PC-9 (cell line): ENCODE data around the gene COL6A1. TPM values are rescaled to one million over a fixed set of nuclear protein-coding genes. Genes with fewer than 3 reads are reported as not detected.
"Not testable (repeated sequence)": the region's sequence is repeated elsewhere in the genome, so short reads cannot be mapped to it uniquely, and the experiment has no call there.

ENCODE experiments used
- BruUV-seq: library from RNA; stranded (reverse); fragments of 400-500 nt; replicated peaks from 2 replicates; lab custom pipeline; 2021; lab: Mats Ljungman, UMichigan
- CTCF ChIA-PET: fragments of 300-600 bp; sonication (Branson Sonifier 250); formaldehyde crosslinking; loops from one replicate; lab custom pipeline; 2022; ENCODE audit warnings: antibody characterized with exemption; lab: Charles Lee
- POLR2A ChIA-PET: fragments of 300-600 bp; sonication (Branson Sonifier 250); formaldehyde crosslinking; loops from one replicate; lab custom pipeline; 2022; ENCODE audit warnings: antibody characterized with exemption; ENCODE audit not compliant: unreplicated experiment; lab: Charles Lee
- DNase-seq, 2 experiments: peaks; one replicate each; pipeline versions ENCODE4 v3.0.0 to v3.0.0-alpha.2; 2015 to 2022; ENCODE audit warnings: mixed read lengths in 1 of 2
- H2AFZ ChIP-seq: fragments of 200-600 bp; sonication (generic); 2 replicates; pipeline ENCODE4 v1.8.1; 2017; ENCODE audit warnings: antibody characterized with exemption
- H3F3A ChIP-seq: fragments of 200-600 bp; sonication (generic); 2 replicates; pipeline ENCODE4 v1.8.1; 2017; ENCODE audit warnings: antibody characterized with exemption, mild to moderate bottlenecking, low read depth; ENCODE audit not compliant: insufficient read depth
- H3K27ac ChIP-seq: fragments of 200-600 bp; sonication (generic); 2 replicates; pipeline ENCODE4 v1.6.1; 2016; ENCODE audit warnings: mixed run types
- H3K27me3 ChIP-seq: fragments of 200-600 bp; sonication (generic); 2 replicates; pipeline ENCODE4 v1.6.1; 2016; ENCODE audit warnings: low read depth, mixed run types; ENCODE audit not compliant: insufficient read depth
- H3K36me3 ChIP-seq: fragments of 200-600 bp; sonication (generic); 2 replicates; pipeline ENCODE4 v1.6.1; 2016; ENCODE audit warnings: low read depth, mixed run types
- H3K4me1 ChIP-seq: fragments of 200-600 bp; sonication (generic); replicated peaks from 2 replicates; pipeline ENCODE4 v1.6.1; 2016; ENCODE audit warnings: mixed run types; ENCODE audit not compliant: insufficient read depth
- H3K4me2 ChIP-seq: fragments of 200-600 bp; sonication (generic); 2 replicates; pipeline ENCODE4 v1.6.1; 2017; ENCODE audit warnings: mixed run types
- H3K4me3 ChIP-seq: fragments of 200-600 bp; sonication (generic); 2 replicates; pipeline ENCODE4 v1.6.1; 2016; ENCODE audit warnings: mixed run types
- H3K79me2 ChIP-seq: fragments of 200-600 bp; sonication (generic); 2 replicates; pipeline ENCODE4 v1.6.1; 2017; ENCODE audit warnings: low read depth, mixed run types
- H3K9me2 ChIP-seq: fragments of 200-600 bp; sonication (generic); 2 replicates; pipeline ENCODE4 v1.8.1; 2017; ENCODE audit warnings: mild to moderate bottlenecking; ENCODE audit not compliant: insufficient read depth
- H3K9me3 ChIP-seq: fragments of 200-600 bp; sonication (generic); 2 replicates; pipeline ENCODE4 v1.8.1; 2016; ENCODE audit warnings: low read depth; ENCODE audit not compliant: insufficient read depth
- H4K20me1 ChIP-seq: fragments of 200-600 bp; sonication (generic); 2 replicates; pipeline ENCODE4 v1.8.1; 2017; ENCODE audit not compliant: insufficient read depth
- EZH2 ChIP-seq: fragments of 200-600 bp; sonication (generic); IDR thresholded peaks from 2 replicates; pipeline ENCODE4 v1.8.0; 2017; ENCODE audit warnings: antibody characterized with exemption, low read depth
- intact Hi-C: fragments of 100-400 bp; cut with micrococcal nuclease; formaldehyde crosslinking; loops from one replicate; pipeline ENCODE4 v1.10.0; 2022; ENCODE audit not compliant: unreplicated experiment
- total RNA-seq: library from RNA; stranded (reverse); gene quantifications from 2 replicates; pipeline ENCODE4 v1.2.3, GENCODE V29; 2021
- TF ChIP-seq, protein P1 (sequence below): fragments of 200-600 bp; sonication (generic); conservative IDR thresholded peaks from 2 replicates; pipeline ENCODE4 v1.6.1; 2017; ENCODE audit warnings: mixed run types, antibody characterized with exemption, mild to moderate bottlenecking, moderate library complexity

COL6A1 gene
- total RNA-seq, 1 experiment from 2014 or later: 43.1 TPM

DNA sequence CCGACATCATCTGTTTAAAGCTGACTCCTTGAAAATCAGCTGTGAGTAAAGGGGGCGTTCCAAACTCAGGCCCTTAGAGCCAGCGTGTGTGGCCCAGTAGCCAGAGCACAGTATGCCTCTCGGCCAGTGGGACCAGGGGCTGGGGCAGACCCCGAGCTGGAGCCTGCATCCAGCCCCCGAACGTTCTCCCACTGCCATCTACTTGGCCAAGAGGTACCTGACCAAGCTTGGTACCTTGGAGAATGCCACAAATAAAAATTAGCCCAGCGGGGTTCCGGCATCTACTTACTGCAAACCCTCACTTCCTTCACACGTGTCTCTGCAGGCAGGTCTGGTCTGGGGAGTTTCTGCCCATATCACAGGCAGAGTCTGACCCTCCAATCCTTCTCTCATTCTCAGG, 59.6 kb downstream of the COL6A1 start:
- TF ChIP-seq, protein P1, sequence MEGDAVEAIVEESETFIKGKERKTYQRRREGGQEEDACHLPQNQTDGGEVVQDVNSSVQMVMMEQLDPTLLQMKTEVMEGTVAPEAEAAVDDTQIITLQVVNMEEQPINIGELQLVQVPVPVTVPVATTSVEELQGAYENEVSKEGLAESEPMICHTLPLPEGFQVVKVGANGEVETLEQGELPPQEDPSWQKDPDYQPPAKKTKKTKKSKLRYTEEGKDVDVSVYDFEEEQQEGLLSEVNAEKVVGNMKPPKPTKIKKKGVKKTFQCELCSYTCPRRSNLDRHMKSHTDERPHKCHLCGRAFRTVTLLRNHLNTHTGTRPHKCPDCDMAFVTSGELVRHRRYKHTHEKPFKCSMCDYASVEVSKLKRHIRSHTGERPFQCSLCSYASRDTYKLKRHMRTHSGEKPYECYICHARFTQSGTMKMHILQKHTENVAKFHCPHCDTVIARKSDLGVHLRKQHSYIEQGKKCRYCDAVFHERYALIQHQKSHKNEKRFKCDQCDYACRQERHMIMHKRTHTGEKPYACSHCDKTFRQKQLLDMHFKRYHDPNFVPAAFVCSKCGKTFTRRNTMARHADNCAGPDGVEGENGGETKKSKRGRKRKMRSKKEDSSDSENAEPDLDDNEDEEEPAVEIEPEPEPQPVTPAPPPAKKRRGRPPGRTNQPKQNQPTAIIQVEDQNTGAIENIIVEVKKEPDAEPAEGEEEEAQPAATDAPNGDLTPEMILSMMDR: no peak
- TF ChIP-seq EZH2: no peak
- H3K36me3 ChIP-seq: no peaks in the 10 kb centered on the region
- CTCF ChIA-PET: no interaction called here
- no peaks in the 10 kb centered on the region for H3K9me3 ChIP-seq
- H3K9me2 ChIP-seq: no peaks in the 10 kb centered on the region
- H3K4me3 ChIP-seq: no peak overlapping the region
- no peak overlapping the region for H3K4me2 ChIP-seq
- DNase-seq: no peak
- H3K79me2 ChIP-seq: no peaks in the 10 kb centered on the region
- no peaks in the 10 kb centered on the region for H3K27me3 ChIP-seq
- no peak overlapping the region for H2AFZ ChIP-seq
- intact Hi-C loops: loop anchor here (10.0 kb wide), 1 partner anchor 56 kb away; the partner anchor contains the start of gene COL6A1
- no peak overlapping the region for H3K27ac ChIP-seq
- H3F3A ChIP-seq: no peaks in the 10 kb centered on the region
- POLR2A ChIA-PET: no interaction called here
- no peaks in the 10 kb centered on the region for H4K20me1 ChIP-seq
- H3K4me1 ChIP-seq: no peaks in the 10 kb centered on the region
- no TSS peak for BruUV-seq

DNA sequence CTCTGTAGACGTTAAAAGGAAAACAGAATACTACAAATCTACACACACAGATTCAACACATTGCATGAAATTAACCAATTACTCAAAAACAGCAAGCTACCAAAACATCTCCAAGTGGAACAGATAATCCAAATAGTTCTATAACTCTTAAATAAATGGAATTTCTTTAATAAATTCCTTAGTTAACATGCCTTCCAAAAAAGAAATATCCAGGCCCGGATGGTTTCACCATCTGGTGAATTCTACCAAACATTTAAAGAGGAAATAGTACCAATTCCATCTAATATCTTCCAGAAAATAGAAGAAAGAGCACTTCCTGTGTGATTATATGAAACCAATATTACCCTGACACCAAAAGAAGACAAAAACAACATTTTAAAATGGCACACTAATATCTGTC, 63.6 kb downstream of the COL6A1 start:
- no peak for DNase-seq
- no TSS peak for BruUV-seq
- H2AFZ ChIP-seq: no peak overlapping the region
- H3K9me2 ChIP-seq: no peaks in the 10 kb centered on the region
- no peaks in the 10 kb centered on the region for H4K20me1 ChIP-seq
- H3F3A ChIP-seq: peaks cover 15% of the 10 kb centered on the region; the same call in 1 of the 2 replicates
- H3K9me3 ChIP-seq: no peaks in the 10 kb centered on the region
- no peaks in the 10 kb centered on the region for H3K27me3 ChIP-seq
- intact Hi-C loops: loop anchor here (10.0 kb wide), 1 partner anchor 60 kb away; the partner anchor contains the start of gene COL6A1
- TF ChIP-seq, protein P1: no peak
- TF ChIP-seq EZH2: no peak
- H3K27ac ChIP-seq: no peak overlapping the region
- CTCF ChIA-PET: no interaction called here
- no peaks in the 10 kb centered on the region for H3K36me3 ChIP-seq
- H3K4me3 ChIP-seq: no peak overlapping the region
- no peak overlapping the region for H3K4me2 ChIP-seq
- peaks cover 16% of the 10 kb centered on the region for H3K4me1 ChIP-seq
- H3K79me2 ChIP-seq: no peaks in the 10 kb centered on the region
- POLR2A ChIA-PET: interaction anchor here (0.6 kb wide), 1 partner anchor 23 kb away, joined by 6 read pairs; no protein-coding TSS in a partner anchor

DNA sequence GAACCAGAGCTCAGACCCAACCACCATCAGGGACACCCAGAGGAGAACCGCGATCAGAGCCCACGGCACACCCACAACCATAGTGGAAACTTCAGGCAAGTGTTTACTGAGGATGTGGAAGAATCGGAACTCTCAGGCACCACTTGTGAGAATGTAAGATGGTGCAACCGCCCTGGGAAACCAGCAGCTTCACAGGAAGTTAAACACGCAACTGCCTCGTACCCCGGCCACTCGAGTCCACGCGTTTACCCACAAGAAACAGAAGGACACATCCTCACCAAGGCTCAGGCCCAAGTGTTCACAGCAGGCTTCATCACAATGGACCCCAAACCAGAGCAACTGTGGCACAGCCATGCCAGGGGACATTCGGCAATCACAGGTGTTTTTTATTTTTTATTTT, 64.9 kb downstream of the COL6A1 start:
- Histone ChIP-seq H3K4me1 (peaks cover 26% of the 10 kb centered on the region), H3K27ac (no peak overlapping the region), H3F3A (peaks cover 15% of the 10 kb centered on the region; the same call in 1 of the 2 replicates), H3K4me3 (no peak overlapping the region), H3K27me3 (no peaks in the 10 kb centered on the region), H3K9me3 (no peaks in the 10 kb centered on the region), H3K9me2 (no peaks in the 10 kb centered on the region), H3K36me3 (no peaks in the 10 kb centered on the region), H3K79me2 (no peaks in the 10 kb centered on the region), H2AFZ (no peak overlapping the region), H3K4me2 (no peak overlapping the region), H4K20me1 (no peaks in the 10 kb centered on the region)
- intact Hi-C loops: loop anchor here (10.0 kb wide), 1 partner anchor 62 kb away; the partner anchor contains the start of gene COL6A1
- DNase-seq: no peak
- ChIA-PET POLR2A (no interaction called here), CTCF (interaction anchor here (0.5 kb wide), 1 partner anchor 354 kb away, joined by 3 read pairs; no protein-coding TSS in a partner anchor)
- no TSS peak for BruUV-seq
- TF ChIP-seq, protein P1: no peak
- no peak for TF ChIP-seq EZH2

DNA sequence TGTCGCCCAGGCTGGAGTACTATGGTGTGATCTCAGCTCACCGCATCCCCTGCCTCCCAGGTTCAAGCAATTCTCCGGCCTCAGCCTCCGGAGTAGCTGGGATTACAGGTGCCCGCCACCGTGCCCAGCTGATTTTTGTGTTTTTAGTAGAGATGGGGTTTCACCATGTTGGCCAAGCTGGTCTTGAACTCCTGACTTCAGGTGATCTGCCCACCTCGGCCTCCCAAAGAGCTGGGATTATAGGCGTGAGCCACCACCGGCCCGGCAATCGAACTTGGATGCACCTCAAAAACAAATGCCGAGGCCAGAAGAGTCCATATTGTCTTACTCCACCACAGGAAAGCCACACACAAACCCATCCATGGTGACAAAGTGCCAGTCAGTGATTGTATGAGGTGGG, 65.3 kb downstream of the COL6A1 start:
- Histone ChIP-seq H3F3A (peaks cover 15% of the 10 kb centered on the region; the same call in 1 of the 2 replicates), H3K4me1 (peaks cover 26% of the 10 kb centered on the region)
- DNase-seq, H3K4me3 ChIP-seq, H4K20me1 ChIP-seq, CTCF ChIA-PET, H3K4me2 ChIP-seq, H3K27me3 ChIP-seq, H3K9me3 ChIP-seq, BruUV-seq, H3K9me2 ChIP-seq, H3K79me2 ChIP-seq, H3K36me3 ChIP-seq, H2AFZ ChIP-seq, H3K27ac ChIP-seq, POLR2A ChIA-PET: not testable (repeated sequence)
- intact Hi-C loops: loop anchor here (10.0 kb wide), 1 partner anchor 62 kb away; the partner anchor contains the start of gene COL6A1
